GM23338 (cell line): Measurements from ENCODE around the gene HAGH.

Source experiments
- CREB1 ChIP-seq: fragments of 250-450 bp; sonication (Bioruptor Pico); IDR thresholded peaks from 2 replicates; pipeline ENCODE4 v1.5.0; 2020; ENCODE audit warnings: low read depth, mild to moderate bottlenecking, moderate library complexity
- CTCF ChIP-seq, 2 experiments: fragments of 200-600 bp in 1 of 2; sonication (generic) in 1 of 2; conservative IDR thresholded peaks; 2 replicates each; pipeline versions ENCODE4 v1.5.1 to v1.6.1; 2016 to 2017; ENCODE audit warnings: antibody characterized with exemption in 2 of 2, low read depth in 2 of 2, mild to moderate bottlenecking in 2 of 2, moderate library complexity in 1 of 2
- ETS1 ChIP-seq: IDR thresholded peaks from 2 replicates; pipeline ENCODE4 v1.6.1; 2016; ENCODE audit warnings: antibody characterized with exemption
- EZH2 ChIP-seq: fragments of 200-600 bp; sonication (generic); IDR thresholded peaks from one replicate; pipeline ENCODE4 v1.8.0; 2017; ENCODE audit warnings: antibody characterized with exemption, mild to moderate bottlenecking, low read depth; ENCODE audit not compliant: unreplicated experiment
- EZH2phosphoT487 ChIP-seq: fragments of 200-600 bp; sonication (generic); IDR thresholded peaks from one replicate; pipeline ENCODE4 v1.8.1; 2018; ENCODE audit warnings: antibody characterized with exemption; ENCODE audit not compliant: unreplicated experiment
- JUNB ChIP-seq: IDR thresholded peaks from one replicate; pipeline ENCODE4 v1.6.1; 2016; ENCODE audit warnings: antibody characterized with exemption; ENCODE audit not compliant: unreplicated experiment
- NANOG ChIP-seq: IDR thresholded peaks from 2 replicates; pipeline ENCODE4 v1.6.1; 2016; ENCODE audit warnings: antibody characterized with exemption, borderline replicate concordance
- POLR2AphosphoS5 ChIP-seq: IDR thresholded peaks from 2 replicates; pipeline ENCODE4 v1.6.1; 2016; ENCODE audit warnings: antibody characterized with exemption, low read depth
- STAT1 ChIP-seq: IDR thresholded peaks from one replicate; pipeline ENCODE4 v1.6.1; 2016; ENCODE audit warnings: antibody characterized with exemption; ENCODE audit not compliant: unreplicated experiment
- ZNF114 ChIP-seq: fragments of 250-450 bp; sonication (Bioruptor Pico); IDR thresholded peaks from 2 replicates; pipeline ENCODE4 v1.5.0; 2020; ENCODE audit warnings: mild to moderate bottlenecking, moderate library complexity
- ZNF331 ChIP-seq: fragments of 250-450 bp; sonication (Bioruptor Pico); IDR thresholded peaks from 2 replicates; pipeline ENCODE4 v1.5.0; 2020; ENCODE audit warnings: low read depth, mild to moderate bottlenecking, moderate library complexity
- ZNF462 ChIP-seq: fragments of 250-450 bp; sonication (Bioruptor Pico); IDR thresholded peaks from 2 replicates; pipeline ENCODE4 v1.5.0; 2020; ENCODE audit warnings: mild to moderate bottlenecking, moderate library complexity
- TF ChIP-seq, protein P1 (sequence below): IDR thresholded peaks from one replicate; pipeline ENCODE4 v1.6.1; 2018; ENCODE audit warnings: antibody characterized with exemption; ENCODE audit not compliant: unreplicated experiment

GRCh38 chr16:1790261-1790610 lies 36.4 kb downstream of the HAGH start:
- no peak for TF ChIP-seq EZH2phosphoT487
- TF ChIP-seq CTCF (conservative IDR thresholded peaks at IDR 0.05; ENCODE audit: low read depth in 2 of 2): no peak
- TF ChIP-seq POLR2AphosphoS5: no peak
- no peak for TF ChIP-seq EZH2
- no peak for TF ChIP-seq ZNF462 (CRISPR knock-in tag)
- no peak for TF ChIP-seq CREB1 (CRISPR knock-in tag)
- TF ChIP-seq, protein P1, sequence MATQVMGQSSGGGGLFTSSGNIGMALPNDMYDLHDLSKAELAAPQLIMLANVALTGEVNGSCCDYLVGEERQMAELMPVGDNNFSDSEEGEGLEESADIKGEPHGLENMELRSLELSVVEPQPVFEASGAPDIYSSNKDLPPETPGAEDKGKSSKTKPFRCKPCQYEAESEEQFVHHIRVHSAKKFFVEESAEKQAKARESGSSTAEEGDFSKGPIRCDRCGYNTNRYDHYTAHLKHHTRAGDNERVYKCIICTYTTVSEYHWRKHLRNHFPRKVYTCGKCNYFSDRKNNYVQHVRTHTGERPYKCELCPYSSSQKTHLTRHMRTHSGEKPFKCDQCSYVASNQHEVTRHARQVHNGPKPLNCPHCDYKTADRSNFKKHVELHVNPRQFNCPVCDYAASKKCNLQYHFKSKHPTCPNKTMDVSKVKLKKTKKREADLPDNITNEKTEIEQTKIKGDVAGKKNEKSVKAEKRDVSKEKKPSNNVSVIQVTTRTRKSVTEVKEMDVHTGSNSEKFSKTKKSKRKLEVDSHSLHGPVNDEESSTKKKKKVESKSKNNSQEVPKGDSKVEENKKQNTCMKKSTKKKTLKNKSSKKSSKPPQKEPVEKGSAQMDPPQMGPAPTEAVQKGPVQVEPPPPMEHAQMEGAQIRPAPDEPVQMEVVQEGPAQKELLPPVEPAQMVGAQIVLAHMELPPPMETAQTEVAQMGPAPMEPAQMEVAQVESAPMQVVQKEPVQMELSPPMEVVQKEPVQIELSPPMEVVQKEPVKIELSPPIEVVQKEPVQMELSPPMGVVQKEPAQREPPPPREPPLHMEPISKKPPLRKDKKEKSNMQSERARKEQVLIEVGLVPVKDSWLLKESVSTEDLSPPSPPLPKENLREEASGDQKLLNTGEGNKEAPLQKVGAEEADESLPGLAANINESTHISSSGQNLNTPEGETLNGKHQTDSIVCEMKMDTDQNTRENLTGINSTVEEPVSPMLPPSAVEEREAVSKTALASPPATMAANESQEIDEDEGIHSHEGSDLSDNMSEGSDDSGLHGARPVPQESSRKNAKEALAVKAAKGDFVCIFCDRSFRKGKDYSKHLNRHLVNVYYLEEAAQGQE: no peak
- no peak for TF ChIP-seq JUNB
- no peak for TF ChIP-seq STAT1
- no peak for TF ChIP-seq ZNF114 (CRISPR knock-in tag)
- no peak for TF ChIP-seq ETS1
- no peak for TF ChIP-seq ZNF331 (CRISPR knock-in tag)
- no peak for TF ChIP-seq NANOG
